NCI-H2227 (cell line): Measurements from ENCODE around the gene MYO1E.
A peak's percentile ranks its signal among the peaks of the same experiment; 100 is the strongest.
"Not testable (repeated sequence)": the region's sequence is repeated elsewhere in the genome, so short reads cannot be mapped to it uniquely, and the experiment has no call there.

Experiments
- DNase-seq: peaks from one replicate; lab custom pipeline; 2025; ENCODE audit not compliant: unreplicated experiment; lab: John Stamatoyannopoulos, UW

The MYO1E gene

GRCh38 chr15:59372352-59373211 lies at the start of gene MYO1E:
TSS of gene MYO1E (minus strand) at chr15:59372871. CDS start at chr15:59372500, 371 bp downstream.
- DNase-seq: peak; percentile 88

GRCh38 chr15:59420986-59421618 lies 48.4 kb upstream of the MYO1E start:
- DNase-seq: no peak

GRCh38 chr15:59420108-59420507 lies 47.4 kb upstream of the MYO1E start:
- no peak for DNase-seq

GRCh38 chr15:59419170-59419569 lies 46.5 kb upstream of the MYO1E start:
- DNase-seq: no peak

GRCh38 chr15:59416816-59417215 lies 44.1 kb upstream of the MYO1E start:
- DNase-seq: no peak

GRCh38 chr15:59413577-59413976 lies 40.9 kb upstream of the MYO1E start:
- no peak for DNase-seq

- DNase-seq: no peak
These were observed 37.8 kb upstream of the MYO1E start for GRCh38 chr15:59410391-59410896.

- no peak for DNase-seq
These were observed 35.3 kb upstream of the MYO1E start for GRCh38 chr15:59407946-59408345.

GRCh38 chr15:59406446-59406845 lies 33.8 kb upstream of the MYO1E start:
- no peak for DNase-seq

GRCh38 chr15:59405079-59405478 lies 32.4 kb upstream of the MYO1E start:
- no peak for DNase-seq

GRCh38 chr15:59401824-59402569 lies 29.3 kb upstream of the MYO1E start:
- no peak for DNase-seq

- DNase-seq: not testable (repeated sequence)
These were observed 28.6 kb upstream of the MYO1E start for GRCh38 chr15:59401051-59401823.

- no peak for DNase-seq
These were observed 27.6 kb upstream of the MYO1E start for GRCh38 chr15:59400103-59400813.

- DNase-seq: no peak
These were observed 26.9 kb upstream of the MYO1E start for GRCh38 chr15:59399465-59400102.

GRCh38 chr15:59398220-59398619 lies 25.5 kb upstream of the MYO1E start:
- DNase-seq: no peak

- DNase-seq: no peak
These were observed 24.0 kb upstream of the MYO1E start for GRCh38 chr15:59396679-59397078.

GRCh38 chr15:59396211-59396610 lies 23.5 kb upstream of the MYO1E start:
- DNase-seq: no peak

- no peak for DNase-seq
These were observed 21.5 kb upstream of the MYO1E start for GRCh38 chr15:59394166-59394661.

- no peak for DNase-seq
These were observed 19.6 kb upstream of the MYO1E start for GRCh38 chr15:59392299-59392698.
